Fibroblast of the conjunctiva (primary cell): ENCODE data around the gene BCAT1.
A peak's percentile ranks its signal among the peaks of the same experiment; 100 is the strongest.
"Not testable (repeated sequence)": the region's sequence is repeated elsewhere in the genome, so short reads cannot be mapped to it uniquely, and the experiment has no call there.

Experiments
- DNase-seq: peaks from one replicate; pipeline ENCODE4 v3.0.0-alpha.2; 2010; ENCODE audit warnings: low read depth

Gene BCAT1

DNA sequence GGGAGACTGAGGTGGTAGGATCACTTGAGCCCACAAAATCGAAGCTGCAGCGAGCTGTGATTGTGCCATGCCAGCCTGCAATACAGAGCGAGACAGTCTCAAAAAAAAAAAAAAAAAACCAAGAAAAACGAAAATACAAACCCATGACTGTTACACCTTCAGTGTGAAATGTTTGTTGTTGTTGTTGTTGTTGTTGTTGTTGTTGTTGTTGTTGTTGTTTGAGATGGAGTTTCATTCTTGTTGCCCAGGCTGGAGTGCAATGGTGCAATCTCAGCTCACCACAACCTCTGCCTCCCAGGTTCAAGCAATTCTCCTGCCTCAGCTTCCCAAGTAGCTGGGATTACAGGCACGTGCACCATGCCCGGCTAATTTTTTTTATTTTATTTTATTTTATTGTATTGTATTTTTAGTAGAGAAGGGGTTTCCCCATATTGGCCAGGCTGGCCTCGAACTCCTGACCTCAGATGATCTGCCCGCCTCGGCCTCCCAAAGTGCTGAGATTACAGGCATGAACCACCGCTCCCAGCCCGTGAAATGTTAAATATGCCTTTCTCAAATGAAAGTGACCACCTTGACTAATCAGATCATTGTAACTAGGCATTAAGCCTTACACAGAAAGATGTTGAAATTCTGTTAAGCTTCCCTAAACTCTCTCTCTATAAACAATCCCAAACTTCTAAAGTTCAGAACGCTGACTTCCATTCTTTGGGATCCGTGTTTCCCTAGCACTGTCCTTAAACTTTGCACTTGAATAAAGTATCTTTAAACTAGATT, 20.2 kb downstream of the BCAT1 start:
- DNase-seq = not testable (repeated sequence)

DNA sequence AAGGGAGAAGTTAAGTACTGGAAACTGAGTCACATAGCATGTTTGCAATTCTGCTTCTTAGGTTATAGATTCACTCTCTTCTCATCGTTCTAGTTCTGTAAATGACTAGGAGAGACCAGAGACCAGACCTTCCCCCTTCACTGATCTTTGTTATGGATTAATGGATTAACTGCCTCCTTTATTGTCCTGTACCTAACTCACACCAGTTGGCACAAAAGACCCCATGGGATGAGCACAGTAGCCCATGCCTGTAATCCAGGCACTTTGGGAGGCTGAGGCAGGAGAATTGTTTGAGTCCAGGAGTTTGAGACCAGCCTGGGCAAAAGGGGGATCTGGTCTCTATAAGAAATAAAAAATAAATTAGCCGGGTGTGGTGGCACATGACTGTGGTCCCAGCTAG, 20.8 kb downstream of the BCAT1 start:
- DNase-seq = no peak

DNA sequence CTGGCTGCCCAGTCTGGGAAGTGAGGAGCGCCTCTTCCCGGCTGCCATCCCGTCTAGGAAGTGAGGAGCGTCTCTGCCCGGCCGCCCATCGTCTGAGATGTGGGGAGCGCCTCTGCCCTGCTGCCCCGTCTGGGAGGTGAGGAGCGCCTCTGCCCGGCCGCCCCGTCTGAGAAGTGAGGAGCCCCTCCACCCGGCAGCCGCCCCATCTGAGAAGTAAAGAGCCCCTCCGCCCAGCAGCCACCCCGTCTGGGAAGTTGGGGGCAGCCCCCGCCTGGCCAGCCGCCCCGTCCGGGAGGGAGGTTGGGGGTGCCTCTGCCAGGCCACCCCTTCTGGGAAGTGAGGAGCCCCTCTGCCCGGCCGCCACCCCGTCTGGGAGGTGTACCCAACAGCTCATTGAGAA, 22.8 kb downstream of the BCAT1 start:
- DNase-seq = not testable (repeated sequence)

- no peak for DNase-seq
These were observed 26.8 kb downstream of the BCAT1 start for GRCh38 chr12:24922090-24922489.

GRCh38 chr12:24921251-24922038, 27.5 kb downstream of the BCAT1 start:
- DNase-seq = no peak

GRCh38 chr12:24920141-24920540, 28.8 kb downstream of the BCAT1 start:
- DNase-seq = no peak

DNA sequence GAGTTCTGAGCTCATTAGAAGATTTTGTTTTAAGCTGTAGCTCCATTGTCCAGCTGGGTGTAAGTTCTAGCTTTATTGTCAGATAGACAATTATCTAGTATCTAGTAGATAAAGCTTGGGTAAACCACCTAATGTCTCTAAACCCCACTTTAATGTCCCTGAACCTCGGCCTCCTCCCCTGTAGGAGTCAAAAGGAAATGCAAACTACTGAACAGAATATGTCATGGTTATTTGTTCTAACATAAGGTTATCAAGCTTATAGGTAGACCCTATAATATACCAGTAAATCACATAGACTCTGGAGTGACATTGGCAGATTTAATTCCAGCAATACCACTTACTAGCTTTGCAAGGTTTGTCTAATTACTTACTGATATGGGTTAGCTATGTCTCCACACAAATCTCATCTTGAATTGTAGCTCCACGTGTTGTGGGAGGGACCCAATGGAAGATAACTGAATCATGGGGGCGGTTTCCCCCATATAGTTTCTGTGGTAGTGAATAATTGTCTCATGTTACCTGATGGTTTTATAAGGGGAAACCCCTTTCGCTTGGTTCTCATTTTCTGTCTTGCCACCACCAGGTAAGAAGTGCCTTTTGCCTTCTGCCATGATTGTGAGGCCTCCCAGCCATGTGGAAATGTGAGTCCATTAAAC, 29.4 kb downstream of the BCAT1 start:
- no peak for DNase-seq

GRCh38 chr12:24918596-24918995, 30.3 kb downstream of the BCAT1 start:
- no peak for DNase-seq

- no peak for DNase-seq
These were observed 33.4 kb downstream of the BCAT1 start for GRCh38 chr12:24915501-24915900.

GRCh38 chr12:24913953-24914352, 34.9 kb downstream of the BCAT1 start:
- DNase-seq = no peak

GRCh38 chr12:24913130-24913529, 35.8 kb downstream of the BCAT1 start:
- DNase-seq = no peak

GRCh38 chr12:24911271-24911791, 37.6 kb downstream of the BCAT1 start:
- DNase-seq = peak; percentile 62

GRCh38 chr12:24910192-24910591, 38.7 kb downstream of the BCAT1 start:
- DNase-seq = not testable (repeated sequence)

GRCh38 chr12:24909667-24910066, 39.2 kb downstream of the BCAT1 start:
- peak; percentile 78 for DNase-seq

- DNase-seq = no peak
These were observed 41.4 kb downstream of the BCAT1 start for GRCh38 chr12:24907464-24907863.

DNA sequence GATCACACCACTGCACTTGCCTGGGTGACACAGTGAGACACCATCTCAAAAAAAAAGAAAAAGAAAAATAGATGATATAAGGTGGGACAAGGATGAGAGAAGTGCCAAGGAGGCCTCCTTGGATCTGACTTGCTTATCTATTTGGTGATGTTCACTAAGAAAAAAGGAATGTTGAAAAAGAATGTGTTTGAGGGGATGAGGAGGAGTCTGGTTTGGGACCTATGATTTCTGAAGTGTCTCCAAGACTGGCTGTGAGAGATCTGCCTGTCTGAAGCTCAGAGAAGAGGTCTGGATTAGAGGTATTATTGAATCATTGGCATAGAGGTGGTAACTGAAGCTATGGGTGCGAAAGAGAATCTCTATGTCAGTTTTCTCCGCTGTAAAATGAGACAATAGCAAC, 42.8 kb downstream of the BCAT1 start:
- no peak for DNase-seq

- no peak for DNase-seq
These were observed 43.5 kb downstream of the BCAT1 start for GRCh38 chr12:24905431-24905830.

GRCh38 chr12:24904871-24905270, 44.0 kb downstream of the BCAT1 start:
- DNase-seq = no peak

GRCh38 chr12:24903329-24904088, 45.4 kb downstream of the BCAT1 start:
- no peak for DNase-seq

DNA sequence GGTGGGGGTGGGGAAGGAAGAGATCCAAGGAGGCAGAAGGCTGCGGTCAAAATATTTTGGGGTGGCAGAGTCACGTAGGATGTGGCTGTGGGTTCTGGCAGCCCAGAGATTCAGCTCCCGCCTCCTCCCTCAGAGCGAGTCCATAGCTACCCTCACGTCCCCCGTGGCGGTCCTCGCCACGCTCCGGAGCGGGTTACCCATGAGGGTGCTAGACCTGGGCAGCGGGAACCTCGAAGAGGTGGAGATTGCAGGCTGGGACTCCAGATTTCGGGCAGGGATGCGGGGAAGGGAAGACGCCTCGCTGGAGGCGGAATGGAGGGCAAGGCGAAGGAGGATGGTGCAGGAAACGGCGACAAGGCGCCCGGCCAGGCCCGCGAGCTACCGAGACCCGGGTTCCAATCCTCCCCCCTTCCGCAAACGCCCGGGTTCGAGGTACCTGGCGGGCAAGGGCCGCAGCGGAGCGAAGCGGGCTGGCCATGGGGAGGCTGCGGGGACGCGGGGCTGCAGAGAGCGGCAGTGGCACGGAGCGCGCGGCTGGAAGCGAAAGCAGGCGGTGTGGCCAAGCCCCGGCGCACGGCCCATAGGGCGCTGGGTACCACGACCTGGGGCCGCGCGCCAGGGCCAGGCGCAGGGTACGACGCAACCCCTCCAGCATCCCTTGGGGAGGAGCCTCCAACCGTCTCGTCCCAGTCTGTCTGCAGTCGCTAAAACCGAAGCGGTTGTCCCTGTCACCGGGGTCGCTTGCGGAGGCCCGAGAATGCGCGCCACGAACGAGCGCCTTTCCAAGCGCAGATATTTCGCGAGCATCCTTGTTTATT, 46.2 kb downstream of the BCAT1 start:
- DNase-seq = no peak
